ENCODE results near the gene WDCP. TPM values are rescaled to one million over a fixed set of nuclear protein-coding genes. Genes with fewer than 3 reads are reported as not detected.

WDCP gene
- total and polyA plus RNA-seq, 4 donors = 2.1 to 9.1 (median 6.1) TPM

DNA sequence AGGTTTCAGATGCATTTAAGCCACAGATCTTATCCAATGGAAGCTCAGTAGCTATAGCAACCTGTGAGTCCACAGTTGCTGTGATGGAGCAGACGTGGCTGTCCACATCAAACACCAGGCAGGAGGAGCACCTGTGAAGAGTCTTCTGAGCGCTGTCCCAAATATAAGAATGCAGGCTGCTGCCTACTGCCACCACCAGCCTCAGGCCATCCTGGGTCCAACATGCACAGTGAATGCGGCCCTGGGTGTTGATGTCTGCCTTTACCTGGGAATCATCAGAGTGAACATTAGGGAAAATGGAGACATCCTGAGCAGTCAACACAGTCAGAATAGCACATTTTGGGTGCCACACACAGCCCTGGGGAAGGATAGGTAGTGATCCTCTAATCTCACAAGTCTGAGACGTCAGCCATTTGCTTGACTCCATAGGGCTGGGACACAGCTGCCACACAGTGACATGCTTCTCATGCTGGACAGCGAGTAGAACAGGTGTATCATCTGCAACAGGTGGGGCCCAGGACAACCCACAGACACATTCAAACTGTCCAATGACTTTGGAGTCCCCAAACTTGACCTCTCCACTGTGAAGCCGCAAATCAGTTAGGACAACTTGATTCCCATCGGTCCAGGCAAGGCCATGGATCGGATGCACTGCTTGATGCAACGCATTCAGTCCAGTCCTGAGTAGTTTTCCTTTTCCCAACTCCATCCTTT is 8.2 kb downstream of the WDCP start:
- H3K4me3 ChIP-seq = no peak overlapping the region
- no peak for ATAC-seq (ENCODE audit: insufficient read depth, low FRiP score)
- no peak overlapping the region for H3K27ac ChIP-seq (ENCODE audit: low read depth in 1 of 2, low read length in 1 of 2)
- H3K9ac ChIP-seq (ENCODE audit: insufficient read depth in 1 of 2, low read length in 2 of 2) = no peak overlapping the region
- no peaks in the 10 kb centered on the region for H3K9me3 ChIP-seq (ENCODE audit: control insufficient read depth in 4 of 4, insufficient read depth in 3 of 4, low read length in 3 of 4)
- peaks cover 8 to 21% (median 11%) of the 10 kb centered on the region in 4 donors for H3K36me3 ChIP-seq (ENCODE audit: control insufficient read depth in 4 of 4, insufficient read depth in 4 of 4, low read length in 4 of 4)
- H3K4me1 ChIP-seq (ENCODE audit: control insufficient read depth in 5 of 5, insufficient read depth in 5 of 5, low read length in 5 of 5) = peaks cover 0 to 4% (median 0%) of the 10 kb centered on the region in 5 donors
- TF ChIP-seq, protein P1, sequence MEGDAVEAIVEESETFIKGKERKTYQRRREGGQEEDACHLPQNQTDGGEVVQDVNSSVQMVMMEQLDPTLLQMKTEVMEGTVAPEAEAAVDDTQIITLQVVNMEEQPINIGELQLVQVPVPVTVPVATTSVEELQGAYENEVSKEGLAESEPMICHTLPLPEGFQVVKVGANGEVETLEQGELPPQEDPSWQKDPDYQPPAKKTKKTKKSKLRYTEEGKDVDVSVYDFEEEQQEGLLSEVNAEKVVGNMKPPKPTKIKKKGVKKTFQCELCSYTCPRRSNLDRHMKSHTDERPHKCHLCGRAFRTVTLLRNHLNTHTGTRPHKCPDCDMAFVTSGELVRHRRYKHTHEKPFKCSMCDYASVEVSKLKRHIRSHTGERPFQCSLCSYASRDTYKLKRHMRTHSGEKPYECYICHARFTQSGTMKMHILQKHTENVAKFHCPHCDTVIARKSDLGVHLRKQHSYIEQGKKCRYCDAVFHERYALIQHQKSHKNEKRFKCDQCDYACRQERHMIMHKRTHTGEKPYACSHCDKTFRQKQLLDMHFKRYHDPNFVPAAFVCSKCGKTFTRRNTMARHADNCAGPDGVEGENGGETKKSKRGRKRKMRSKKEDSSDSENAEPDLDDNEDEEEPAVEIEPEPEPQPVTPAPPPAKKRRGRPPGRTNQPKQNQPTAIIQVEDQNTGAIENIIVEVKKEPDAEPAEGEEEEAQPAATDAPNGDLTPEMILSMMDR (IDR thresholded peaks at IDR 0.05; ENCODE audit: control extremely low read depth, extremely low read depth) = no peak
- no peaks in the 10 kb centered on the region for H3K27me3 ChIP-seq (ENCODE audit: control insufficient read depth in 3 of 3, insufficient read depth in 3 of 3, low read length in 2 of 3)
- 89 to 92% methylated on average over 9 of the region's 9 CpGs for WGBS, 2 donors
- no peak for DNase-seq

DNA sequence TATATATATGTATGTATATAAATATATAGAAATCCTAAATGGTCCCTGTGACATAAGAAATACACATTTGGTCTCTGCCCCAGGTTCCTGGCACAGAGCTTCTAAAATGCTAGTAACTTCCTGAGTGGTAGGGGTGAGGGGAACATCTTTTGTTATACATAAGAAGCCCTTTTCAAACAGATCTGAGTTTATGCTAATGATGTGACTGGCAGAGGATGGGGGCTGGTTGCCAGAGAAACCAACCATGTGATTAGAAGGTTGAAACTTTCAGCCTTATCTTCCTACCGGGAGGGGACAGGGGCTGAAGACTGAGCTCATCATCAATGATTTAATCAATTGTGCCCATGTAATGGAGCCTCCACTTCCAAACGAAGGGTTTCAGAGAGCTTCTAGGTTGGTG is 21.0 kb downstream of the WDCP start:
- TF ChIP-seq, protein P1 (IDR thresholded peaks at IDR 0.05; ENCODE audit: control extremely low read depth, extremely low read depth) = no peak
- Histone ChIP-seq H3K9ac (ENCODE audit: insufficient read depth in 1 of 2, low read length in 2 of 2) (no peak overlapping the region), H3K4me1 (ENCODE audit: control insufficient read depth in 5 of 5, insufficient read depth in 5 of 5, low read length in 5 of 5) (no peaks in the 10 kb centered on the region), H3K27me3 (ENCODE audit: control insufficient read depth in 3 of 3, insufficient read depth in 3 of 3, low read length in 2 of 3) (no peaks in the 10 kb centered on the region), H3K36me3 (ENCODE audit: control insufficient read depth in 4 of 4, insufficient read depth in 4 of 4, low read length in 4 of 4) (peaks cover 6 to 26% (median 14%) of the 10 kb centered on the region in 4 donors), H3K4me3 (no peak overlapping the region), H3K27ac (ENCODE audit: low read depth in 1 of 2, low read length in 1 of 2) (no peak overlapping the region), H3K9me3 (ENCODE audit: control insufficient read depth in 4 of 4, insufficient read depth in 3 of 4, low read length in 3 of 4) (no peaks in the 10 kb centered on the region)
- ATAC-seq (ENCODE audit: insufficient read depth, low FRiP score) (no peak), DNase-seq (no peak)
- WGBS, 2 donors = 80% methylated on average over 2 of the region's 2 CpGs

DNA sequence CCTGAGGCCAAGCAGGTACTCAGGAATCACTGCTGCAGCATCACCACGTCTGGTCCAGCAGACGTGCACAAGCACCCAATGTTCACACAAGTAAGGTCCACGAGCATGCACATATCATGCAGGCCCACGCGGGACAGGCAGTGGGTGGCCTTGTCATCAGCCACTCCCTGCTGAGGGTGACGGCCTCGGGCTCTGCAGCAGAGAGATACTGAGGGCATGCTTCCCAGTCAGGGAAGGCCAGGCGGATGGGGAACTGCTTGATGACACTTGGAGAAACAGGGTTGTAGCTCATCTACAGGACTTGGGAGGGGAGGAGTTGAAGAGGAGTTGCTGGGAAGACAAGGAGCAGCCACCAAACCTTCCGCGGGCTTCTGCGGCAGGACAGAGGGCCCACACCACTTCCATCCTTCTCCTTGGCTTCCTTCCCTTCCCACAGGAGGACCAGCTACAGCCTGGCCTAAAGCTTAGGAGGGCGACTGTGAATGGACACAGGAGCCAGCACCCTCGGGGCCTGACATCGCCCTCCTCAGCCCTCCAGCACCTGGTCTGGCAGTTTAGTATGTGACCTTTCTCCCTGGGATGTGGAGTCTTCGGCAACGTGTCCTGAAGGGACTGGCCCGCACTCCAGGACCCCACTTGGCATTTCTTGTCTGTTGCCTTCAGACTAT is 22.1 kb downstream of the WDCP start:
- no peak overlapping the region for H3K9ac ChIP-seq (ENCODE audit: insufficient read depth in 1 of 2, low read length in 2 of 2)
- H3K36me3 ChIP-seq (ENCODE audit: control insufficient read depth in 4 of 4, insufficient read depth in 4 of 4, low read length in 4 of 4) = peaks cover 6 to 18% (median 8%) of the 10 kb centered on the region in 4 donors
- ATAC-seq (ENCODE audit: insufficient read depth, low FRiP score) (no peak), DNase-seq (no peak)
- no peaks in the 10 kb centered on the region for H3K4me1 ChIP-seq (ENCODE audit: control insufficient read depth in 5 of 5, insufficient read depth in 5 of 5, low read length in 5 of 5)
- H3K9me3 ChIP-seq (ENCODE audit: control insufficient read depth in 4 of 4, insufficient read depth in 3 of 4, low read length in 3 of 4) = no peaks in the 10 kb centered on the region
- no peak overlapping the region for H3K27ac ChIP-seq (ENCODE audit: low read depth in 1 of 2, low read length in 1 of 2)
- H3K4me3 ChIP-seq = no peak overlapping the region
- no peaks in the 10 kb centered on the region for H3K27me3 ChIP-seq (ENCODE audit: control insufficient read depth in 3 of 3, insufficient read depth in 3 of 3, low read length in 2 of 3)
- TF ChIP-seq, protein P1 (IDR thresholded peaks at IDR 0.05; ENCODE audit: control extremely low read depth, extremely low read depth) = no peak
- 95 to 97% methylated on average over 17 of the region's 17 CpGs for WGBS, 2 donors

Data from lung (tissue), 12 donors.